WTC11 (cell line): ENCODE measurements around the gene ZNF423.

Experiments used
- ARID4B ChIP-seq: sonication (generic); formaldehyde crosslinking; IDR thresholded peaks from 2 replicates; pipeline ENCODE4 v1.8.0; 2023; ENCODE audit warnings: missing genetic modification reagents, mild to moderate bottlenecking, borderline replicate concordance
- ATF2 ChIP-seq: sonication (generic); formaldehyde crosslinking; IDR thresholded peaks from 2 replicates; pipeline ENCODE4 v1.8.1; 2022; ENCODE audit warnings: low read depth, missing genetic modification reagents, borderline replicate concordance
- ATF6 ChIP-seq: sonication (generic); formaldehyde crosslinking; IDR thresholded peaks from 2 replicates; pipeline ENCODE4 v1.8.1; 2023; ENCODE audit warnings: mild to moderate bottlenecking, missing genetic modification reagents
- CBFB ChIP-seq: sonication (generic); formaldehyde crosslinking; IDR thresholded peaks from 2 replicates; pipeline ENCODE4 v1.8.1; 2022; ENCODE audit warnings: mild to moderate bottlenecking, low read depth, missing genetic modification reagents
- CTCF ChIP-seq: fragments of 200-600 bp; IDR thresholded peaks from 2 replicates; pipeline ENCODE4 v1.8.0; 2022; ENCODE audit warnings: antibody characterized with exemption
- ETV6 ChIP-seq: sonication (generic); formaldehyde crosslinking; IDR thresholded peaks from 2 replicates; pipeline ENCODE4 v1.8.1; 2022; ENCODE audit warnings: mild to moderate bottlenecking, missing genetic modification reagents
- HMGXB4 ChIP-seq: sonication (generic); formaldehyde crosslinking; IDR thresholded peaks from 2 replicates; pipeline ENCODE4 v1.8.1; 2023; ENCODE audit warnings: mild to moderate bottlenecking, moderate library complexity, missing genetic modification reagents
- NR2C2 ChIP-seq: sonication (generic); formaldehyde crosslinking; IDR thresholded peaks from 2 replicates; pipeline ENCODE4 v1.8.0; 2022; ENCODE audit warnings: mild to moderate bottlenecking, missing genetic modification reagents
- USF2 ChIP-seq: sonication (generic); formaldehyde crosslinking; IDR thresholded peaks from 2 replicates; pipeline ENCODE4 v1.8.1; 2023; ENCODE audit warnings: mild to moderate bottlenecking, missing genetic modification reagents, moderate library complexity
- ZBTB43 ChIP-seq: sonication (generic); formaldehyde crosslinking; IDR thresholded peaks from 2 replicates; pipeline ENCODE4 v1.8.1; 2023; ENCODE audit warnings: mild to moderate bottlenecking, missing genetic modification reagents
- ZNF317 ChIP-seq: sonication (generic); formaldehyde crosslinking; IDR thresholded peaks from 2 replicates; pipeline ENCODE4 v1.8.1; 2023; ENCODE audit warnings: low read depth, mild to moderate bottlenecking, moderate library complexity, missing genetic modification reagents, borderline replicate concordance
- ZNF416 ChIP-seq: fragments of 250-450 bp; sonication (Bioruptor Pico); IDR thresholded peaks from 2 replicates; pipeline ENCODE4 v1.9.0; 2021; ENCODE audit warnings: mild to moderate bottlenecking, inconsistent platforms
- ZNF425 ChIP-seq: fragments of 250-450 bp; sonication (Bioruptor Pico); conservative IDR thresholded peaks from 2 replicates; pipeline ENCODE4 v1.9.0; 2021; ENCODE audit warnings: mild to moderate bottlenecking

GRCh38 chr16:49855280-49855821 is 561 bp downstream of the ZNF423 start:
- TF ChIP-seq ZNF317 (CRISPR knock-in tag), result no peak
- TF ChIP-seq ETV6 (CRISPR knock-in tag), result peak; percentile 66; the same call in 1 of the 2 replicates
- no peak for TF ChIP-seq CBFB (CRISPR knock-in tag)
- TF ChIP-seq CTCF, result no peak
- no peak for TF ChIP-seq ATF6 (CRISPR knock-in tag)
- 0 out of 2 replicates have a peak, but pooled peaks have one; percentile 56 for TF ChIP-seq HMGXB4 (CRISPR knock-in tag)
- TF ChIP-seq USF2 (CRISPR knock-in tag), result no peak
- no peak for TF ChIP-seq NR2C2 (CRISPR knock-in tag)
- no peak for TF ChIP-seq ZBTB43 (CRISPR knock-in tag)
- TF ChIP-seq ZNF425 (CRISPR knock-in tag), result no peak
- no peak for TF ChIP-seq ATF2 (CRISPR knock-in tag)
- TF ChIP-seq ARID4B (CRISPR knock-in tag), result 0 out of 2 replicates have a peak, but pooled peaks have one; percentile 41
- TF ChIP-seq ZNF416 (CRISPR knock-in tag), result no peak
